Measurements from ENCODE around the gene CGB1. TPM values are rescaled to one million over a fixed set of nuclear protein-coding genes. Genes with fewer than 3 reads are reported as not detected.
"Not testable (repeated sequence)": the region's sequence is repeated elsewhere in the genome, so short reads cannot be mapped to it uniquely, and the experiment has no call there.

Gene CGB1
- total RNA-seq, 2 donors from 2014 or later = not detected

DNA sequence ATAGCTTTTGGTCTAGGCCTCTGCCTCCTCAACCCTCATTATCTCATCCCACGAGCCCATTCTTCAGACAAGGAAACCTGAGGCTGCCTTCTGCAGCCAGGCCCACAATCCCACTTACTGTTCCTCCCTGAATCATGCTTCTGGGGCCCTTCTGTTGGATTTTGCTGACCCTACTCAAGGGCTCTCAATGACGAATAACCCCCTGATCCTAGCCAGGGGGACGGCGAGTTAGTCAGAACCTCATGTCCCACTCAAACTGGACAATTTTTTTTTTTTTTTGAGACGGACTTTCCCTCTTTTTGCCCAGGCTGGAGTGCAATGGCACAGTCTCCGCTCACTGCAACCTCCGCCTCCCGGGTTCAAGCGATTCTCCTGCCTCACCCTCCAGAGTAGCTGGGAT lies 14.6 kb downstream of the CGB1 start:
- no peak overlapping the region for H3K4me3 ChIP-seq
- no peaks in the 10 kb centered on the region for H3K27me3 ChIP-seq
- no peak for ATAC-seq
- WGBS, 2 donors = 87 to 89% methylated on average over 9 of the region's 9 CpGs
- peaks cover 32% of the 10 kb centered on the region for H3K4me1 ChIP-seq
- no peak for DNase-seq
- H3K9me3 ChIP-seq = no peaks in the 10 kb centered on the region
- no peaks in the 10 kb centered on the region for H3K36me3 ChIP-seq (replicated peaks in 1 of 2; ENCODE audit: insufficient read depth in 1 of 2, low read depth in 2 of 2)
- TF ChIP-seq POLR2A (IDR thresholded peaks at IDR 0.05) (no peak), CTCF (IDR thresholded peaks at IDR 0.05) (no peak)
- H3K27ac ChIP-seq = no peak overlapping the region
- intact Hi-C loops (cut with DNase I) = no loop called here

DNA sequence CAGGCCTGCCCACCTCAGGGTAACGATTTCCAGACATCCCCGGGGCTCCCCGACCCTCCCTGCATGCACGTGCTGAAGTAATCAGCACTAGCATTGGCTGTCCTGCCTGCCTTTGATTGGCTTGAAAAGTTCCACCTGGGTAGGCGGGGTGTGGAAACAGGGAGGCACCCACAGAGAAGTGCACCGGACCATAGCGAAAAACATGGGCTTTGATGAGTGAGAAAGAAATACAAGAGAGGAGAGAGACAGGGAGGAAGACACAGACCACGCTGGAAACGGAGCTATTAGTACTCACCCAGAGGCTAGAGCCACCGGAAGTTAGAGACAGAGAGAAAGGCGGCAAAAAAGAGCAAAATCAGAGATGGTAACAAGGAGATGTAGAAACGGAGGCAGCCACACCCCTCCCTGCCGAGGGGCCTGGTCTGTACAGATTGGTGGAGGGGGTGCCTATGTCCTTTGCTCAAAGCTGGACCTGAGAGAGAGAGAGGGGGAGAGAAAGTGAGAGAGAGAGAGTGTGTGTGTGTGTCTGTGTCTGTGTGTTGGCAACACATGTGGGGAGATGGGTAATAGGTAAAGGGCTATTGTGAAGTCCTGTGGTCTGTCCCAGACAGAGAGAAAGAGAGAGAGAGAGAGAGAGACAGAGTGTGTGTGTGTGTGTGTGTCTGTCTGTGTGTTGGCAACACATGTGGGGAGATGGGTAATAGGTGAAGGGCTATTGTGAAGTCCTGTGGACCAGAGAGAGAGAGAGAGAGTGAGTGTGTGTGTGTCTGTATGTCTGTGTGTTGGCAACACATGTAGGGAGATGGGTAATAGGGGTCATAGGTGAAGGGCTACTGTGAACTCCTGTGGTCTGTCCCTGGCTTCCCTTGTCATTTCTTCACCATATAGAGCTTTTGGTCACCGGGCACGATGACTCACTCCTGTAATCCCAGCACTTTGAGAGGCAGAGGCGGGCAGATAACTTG lies 15.5 kb downstream of the CGB1 start:
- Histone ChIP-seq H3K4me3 (no peak overlapping the region), H3K36me3 (replicated peaks in 1 of 2; ENCODE audit: insufficient read depth in 1 of 2, low read depth in 2 of 2) (no peaks in the 10 kb centered on the region), H3K9me3 (no peaks in the 10 kb centered on the region), H3K27ac (no peak overlapping the region), H3K27me3 (no peaks in the 10 kb centered on the region), H3K4me1 (peaks cover 32% of the 10 kb centered on the region)
- WGBS, 2 donors = 56 to 61% methylated on average over 16 of the region's 16 CpGs
- ATAC-seq = no peak
- TF ChIP-seq CTCF (IDR thresholded peaks at IDR 0.05) = no peak
- no peak for TF ChIP-seq POLR2A (IDR thresholded peaks at IDR 0.05)
- intact Hi-C loops (cut with DNase I) = no loop called here
- no peak for DNase-seq

GRCh38 chr19:49020342-49020741 lies 16.4 kb downstream of the CGB1 start:
- H3K27ac ChIP-seq = peak overlapping the region in 2 of 4 donors; percentile 73 to 79
- no peaks in the 10 kb centered on the region for H3K36me3 ChIP-seq (replicated peaks in 1 of 2; ENCODE audit: insufficient read depth in 1 of 2, low read depth in 2 of 2)
- H3K27me3 ChIP-seq = no peaks in the 10 kb centered on the region
- intact Hi-C loops (cut with DNase I) = no loop called here
- DNase-seq (peak; percentile 75 to 92 (median 82)), ATAC-seq (peak; percentile 71)
- H3K4me1 ChIP-seq = peaks cover 32% of the 10 kb centered on the region
- TF ChIP-seq POLR2A (IDR thresholded peaks at IDR 0.05) = no peak
- TF ChIP-seq CTCF (IDR thresholded peaks at IDR 0.05) = no peak
- H3K9me3 ChIP-seq = no peaks in the 10 kb centered on the region
- 18 to 53% methylated on average over 3 to 11 of the region's 11 CpGs for WGBS, 2 donors
- no peak overlapping the region for H3K4me3 ChIP-seq

- Histone ChIP-seq H3K9me3 (no peaks in the 10 kb centered on the region), H3K36me3 (replicated peaks in 1 of 2; ENCODE audit: insufficient read depth in 1 of 2, low read depth in 2 of 2) (no peaks in the 10 kb centered on the region), H3K27me3 (no peaks in the 10 kb centered on the region), H3K4me1 (peaks cover 32% of the 10 kb centered on the region), H3K27ac (peak overlapping the region in 3 of 4 donors; percentile 65 to 79 (median 73)), H3K4me3 (peak overlapping the region in 1 of 2 donors; percentile 32)
- intact Hi-C loops (cut with DNase I) = no loop called here
- peak; percentile 85 for ATAC-seq
- DNase-seq = peak; percentile 90 to 98 (median 92)
- 5 to 7% methylated on average over 20 to 41 of the region's 41 CpGs for WGBS, 2 donors
- peak in 3 of 7 experiments; percentile 19 to 23 (median 20) for TF ChIP-seq CTCF (IDR thresholded peaks at IDR 0.05)
- peak in 2 of 3 donors; percentile 24 to 33 for TF ChIP-seq POLR2A (IDR thresholded peaks at IDR 0.05)
These were observed 17.3 kb downstream of the CGB1 start for GRCh38 chr19:49019242-49019932.

DNA sequence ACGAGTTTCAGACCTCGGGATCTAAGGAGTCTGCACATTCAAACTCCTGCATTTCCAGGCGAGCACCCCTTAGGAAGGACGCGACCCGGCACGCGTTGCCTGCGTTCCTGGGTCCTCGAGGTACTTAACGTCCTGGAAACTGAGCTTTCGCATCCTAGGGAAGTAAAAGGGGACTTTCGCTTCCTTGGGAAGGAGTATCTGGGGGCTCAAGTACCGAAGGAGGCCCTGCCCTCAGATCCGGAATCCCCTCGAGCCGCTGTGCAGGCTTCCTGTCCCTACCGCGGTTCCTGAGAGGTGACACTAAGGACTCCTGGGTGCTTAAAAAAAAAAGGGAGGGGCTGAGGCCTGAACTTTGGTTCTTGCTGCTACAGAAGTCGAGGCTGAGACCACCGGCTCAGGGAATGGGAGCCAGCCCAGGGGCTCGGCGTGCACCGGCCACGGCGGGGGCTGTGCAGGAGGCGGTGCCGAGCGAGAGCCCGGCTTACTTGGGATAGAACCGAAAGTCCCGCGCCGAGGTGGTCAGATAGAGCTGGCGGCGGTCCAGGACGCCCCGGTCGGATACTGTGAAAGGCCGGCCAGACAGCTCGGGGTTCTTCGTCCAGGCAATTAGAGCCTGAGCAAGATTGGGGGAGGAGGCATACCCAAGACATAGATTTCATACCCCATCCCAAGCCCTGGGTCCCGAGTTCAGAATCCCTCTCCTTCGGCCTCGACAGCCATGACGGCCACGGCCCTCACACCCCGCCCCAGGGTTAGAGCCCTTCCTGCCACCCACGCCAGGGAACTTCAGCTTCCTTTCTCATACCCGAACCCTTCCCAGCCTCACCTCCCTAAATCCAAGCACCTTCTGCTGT lies 18.1 kb downstream of the CGB1 start:
- DNase-seq = peak; percentile 26 to 57 (median 34)
- intact Hi-C loops (cut with DNase I); H3K9me3 ChIP-seq; H3K36me3 ChIP-seq (replicated peaks in 1 of 2; ENCODE audit: insufficient read depth in 1 of 2, low read depth in 2 of 2); H3K27ac ChIP-seq; H3K4me3 ChIP-seq; ATAC-seq; H3K27me3 ChIP-seq: not testable (repeated sequence)
- WGBS, 2 donors = 13 to 23% methylated on average over 19 to 49 of the region's 50 CpGs
- peaks cover 32% of the 10 kb centered on the region for H3K4me1 ChIP-seq
